ENCODE results near the gene NUP37. TPM values are rescaled to one million over a fixed set of nuclear protein-coding genes. Genes with fewer than 3 reads are reported as not detected.

The NUP37 gene
- polyA plus RNA-seq, 2 donors = 7.3 to 26.8 TPM

DNA sequence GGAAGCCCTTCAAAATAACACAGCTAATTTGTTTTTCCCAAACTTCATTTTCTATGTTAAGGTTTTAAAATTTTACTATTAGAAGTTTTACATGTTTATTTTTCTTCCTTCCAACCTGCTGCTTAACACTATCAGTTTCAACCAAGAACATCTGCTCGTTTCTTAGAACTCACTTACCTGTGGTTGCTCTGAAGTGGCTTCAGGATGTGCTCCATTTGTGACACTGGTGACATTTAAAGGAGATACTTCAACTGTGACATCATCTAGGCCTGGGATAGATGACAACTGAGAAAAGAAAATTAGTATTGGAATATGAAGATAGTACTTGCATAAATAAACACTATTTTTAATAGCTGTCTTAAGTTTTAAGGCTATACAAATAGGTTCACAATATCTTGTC is 76.0 kb downstream of the NUP37 start:
- H3K27me3 ChIP-seq (ENCODE audit: control insufficient read depth in 1 of 2, insufficient read depth in 2 of 2, low read length in 2 of 2) = no peaks in the 10 kb centered on the region
- H3K9me3 ChIP-seq (ENCODE audit: control insufficient read depth in 2 of 2, insufficient read depth in 1 of 2, low read depth in 1 of 2, low read length in 1 of 2) = no peaks in the 10 kb centered on the region
- no peaks in the 10 kb centered on the region for H3K4me1 ChIP-seq (ENCODE audit: control insufficient read depth in 2 of 2, insufficient read depth in 2 of 2, low read length in 1 of 2)
- H3K36me3 ChIP-seq (ENCODE audit: control insufficient read depth in 2 of 2, insufficient read depth in 2 of 2, low read length in 1 of 2) = no peaks in the 10 kb centered on the region
- H3K4me3 ChIP-seq (ENCODE audit: low read depth in 1 of 2, low read length in 2 of 2) = no peak overlapping the region
- no peak overlapping the region for H3K27ac ChIP-seq (ENCODE audit: low read depth in 2 of 2, low read length in 1 of 2)
- 70 to 86% methylated on average over 1 of the region's 1 CpG for WGBS, 2 donors

DNA sequence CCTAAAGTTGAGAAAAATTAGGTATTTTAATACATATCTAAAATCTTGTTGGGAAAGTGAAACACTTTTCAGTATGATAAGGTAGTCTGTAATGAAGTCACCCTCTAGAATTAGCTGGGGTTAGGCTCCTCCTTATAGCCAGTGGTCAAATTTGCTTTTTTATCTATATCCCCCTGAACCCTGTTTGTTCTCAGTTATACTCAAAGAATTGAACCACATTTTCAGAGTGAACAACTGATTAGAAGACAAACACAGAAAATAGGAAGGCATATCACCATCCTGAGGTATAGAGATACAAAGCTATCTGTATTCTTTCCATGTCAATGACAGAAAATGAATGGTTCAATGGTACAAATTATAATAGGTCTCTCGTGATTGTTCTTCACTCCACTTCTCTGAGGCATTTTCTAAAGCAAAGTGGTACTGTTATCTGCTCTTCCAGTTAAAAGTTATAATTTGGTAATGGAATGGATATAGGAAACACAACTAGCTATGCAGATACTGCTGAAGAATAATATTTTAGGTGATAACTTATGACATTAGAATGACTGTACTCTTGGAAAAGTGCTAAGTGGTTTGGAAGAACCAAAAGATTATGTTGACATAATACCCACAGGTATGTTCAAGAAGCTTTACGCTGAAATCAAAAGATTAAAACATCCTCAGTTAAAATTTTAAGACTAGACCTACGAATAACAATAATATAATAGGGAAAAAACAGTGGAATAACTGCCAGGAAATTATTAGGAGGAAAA is 85.7 kb downstream of the NUP37 start:
- no peak overlapping the region for H3K4me3 ChIP-seq (ENCODE audit: low read depth in 1 of 2, low read length in 2 of 2)
- no peaks in the 10 kb centered on the region for H3K4me1 ChIP-seq (ENCODE audit: control insufficient read depth in 2 of 2, insufficient read depth in 2 of 2, low read length in 1 of 2)
- H3K36me3 ChIP-seq (ENCODE audit: control insufficient read depth in 2 of 2, insufficient read depth in 2 of 2, low read length in 1 of 2) = peaks cover 2% of the 10 kb centered on the region in 2 donors
- no peaks in the 10 kb centered on the region for H3K27me3 ChIP-seq (ENCODE audit: control insufficient read depth in 1 of 2, insufficient read depth in 2 of 2, low read length in 2 of 2)
- WGBS, 2 donors = 56 to 63% methylated on average over 3 of the region's 3 CpGs
- H3K9me3 ChIP-seq (ENCODE audit: control insufficient read depth in 2 of 2, insufficient read depth in 1 of 2, low read depth in 1 of 2, low read length in 1 of 2) = no peaks in the 10 kb centered on the region
- no peak overlapping the region for H3K27ac ChIP-seq (ENCODE audit: low read depth in 2 of 2, low read length in 1 of 2)

DNA sequence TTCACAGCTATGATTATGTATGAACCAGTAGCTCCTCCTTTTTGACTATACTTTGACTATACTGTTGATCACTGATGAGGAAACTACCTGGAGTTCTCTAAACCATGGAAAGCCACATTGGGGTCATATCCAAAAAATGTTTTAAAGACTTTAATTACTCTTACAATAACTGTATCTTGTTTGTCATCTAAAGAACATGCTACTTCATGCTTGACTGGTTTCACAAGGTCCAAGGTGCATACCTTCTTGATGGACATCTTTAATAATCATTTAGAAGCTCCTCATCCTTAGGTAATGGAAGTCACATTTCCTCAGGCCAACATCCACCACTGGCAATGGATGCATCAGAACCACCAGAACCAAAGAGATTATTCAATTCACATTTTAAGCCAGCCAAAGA is 88.1 kb downstream of the NUP37 start:
- Histone ChIP-seq H3K27ac (ENCODE audit: low read depth in 2 of 2, low read length in 1 of 2) (no peak overlapping the region), H3K36me3 (ENCODE audit: control insufficient read depth in 2 of 2, insufficient read depth in 2 of 2, low read length in 1 of 2) (peaks cover 0 to 2% of the 10 kb centered on the region in 2 donors), H3K4me3 (ENCODE audit: low read depth in 1 of 2, low read length in 2 of 2) (no peak overlapping the region), H3K27me3 (ENCODE audit: control insufficient read depth in 1 of 2, insufficient read depth in 2 of 2, low read length in 2 of 2) (no peaks in the 10 kb centered on the region), H3K4me1 (ENCODE audit: control insufficient read depth in 2 of 2, insufficient read depth in 2 of 2, low read length in 1 of 2) (no peaks in the 10 kb centered on the region), H3K9me3 (ENCODE audit: control insufficient read depth in 2 of 2, insufficient read depth in 1 of 2, low read depth in 1 of 2, low read length in 1 of 2) (no peaks in the 10 kb centered on the region)

DNA sequence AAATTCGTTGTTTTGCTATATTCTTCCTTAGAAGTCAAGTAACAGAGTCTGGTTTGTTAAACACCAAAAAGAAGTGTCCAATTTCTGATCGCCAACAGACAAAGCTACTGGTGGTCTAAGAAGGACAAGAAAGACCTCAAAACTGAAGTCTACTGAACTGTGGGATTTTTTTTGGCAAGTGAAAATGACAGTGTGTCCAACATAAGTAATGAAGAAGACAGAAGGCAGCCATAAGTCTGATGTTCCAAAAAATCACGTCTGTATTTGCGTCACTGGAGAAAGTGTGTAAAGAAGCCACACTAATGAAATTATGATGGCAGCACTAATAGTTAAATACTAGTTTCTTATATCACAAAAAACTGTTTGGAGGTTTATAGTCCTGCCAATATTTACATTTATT is 90.8 kb downstream of the NUP37 start:
- Histone ChIP-seq H3K4me3 (ENCODE audit: low read depth in 1 of 2, low read length in 2 of 2) (no peak overlapping the region), H3K4me1 (ENCODE audit: control insufficient read depth in 2 of 2, insufficient read depth in 2 of 2, low read length in 1 of 2) (no peaks in the 10 kb centered on the region), H3K27ac (ENCODE audit: low read depth in 2 of 2, low read length in 1 of 2) (no peak overlapping the region), H3K9me3 (ENCODE audit: control insufficient read depth in 2 of 2, insufficient read depth in 1 of 2, low read depth in 1 of 2, low read length in 1 of 2) (no peaks in the 10 kb centered on the region), H3K27me3 (ENCODE audit: control insufficient read depth in 1 of 2, insufficient read depth in 2 of 2, low read length in 2 of 2) (no peaks in the 10 kb centered on the region), H3K36me3 (ENCODE audit: control insufficient read depth in 2 of 2, insufficient read depth in 2 of 2, low read length in 1 of 2) (no peaks in the 10 kb centered on the region)
- 68 to 72% methylated on average over 4 of the region's 4 CpGs for WGBS, 2 donors

DNA sequence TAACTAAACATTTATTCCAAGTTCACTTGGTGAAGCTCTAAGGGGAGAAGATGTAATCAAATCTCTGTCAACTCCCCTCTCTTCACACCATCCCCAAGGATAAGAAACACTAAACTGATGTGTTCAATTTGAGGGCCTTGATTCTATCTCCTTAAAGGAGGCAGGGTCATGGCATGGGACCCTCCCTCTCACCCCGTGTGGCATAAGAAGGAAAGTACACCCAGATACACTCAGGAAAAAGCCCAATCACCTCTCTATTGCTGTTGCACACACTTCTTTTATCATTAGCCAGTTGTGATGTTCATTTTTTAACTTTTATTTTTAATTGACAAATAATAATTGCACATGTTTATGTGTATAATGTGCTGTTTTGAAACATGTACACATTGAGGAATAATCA is 93.2 kb downstream of the NUP37 start:
- no peak overlapping the region for H3K4me3 ChIP-seq (ENCODE audit: low read depth in 1 of 2, low read length in 2 of 2)
- peaks cover 0 to 3% of the 10 kb centered on the region in 2 donors for H3K36me3 ChIP-seq (ENCODE audit: control insufficient read depth in 2 of 2, insufficient read depth in 2 of 2, low read length in 1 of 2)
- H3K4me1 ChIP-seq (ENCODE audit: control insufficient read depth in 2 of 2, insufficient read depth in 2 of 2, low read length in 1 of 2) = no peaks in the 10 kb centered on the region
- H3K27ac ChIP-seq (ENCODE audit: low read depth in 2 of 2, low read length in 1 of 2) = no peak overlapping the region
- 48 to 59% methylated on average over 1 of the region's 1 CpG for WGBS, 2 donors
- H3K27me3 ChIP-seq (ENCODE audit: control insufficient read depth in 1 of 2, insufficient read depth in 2 of 2, low read length in 2 of 2) = no peaks in the 10 kb centered on the region
- H3K9me3 ChIP-seq (ENCODE audit: control insufficient read depth in 2 of 2, insufficient read depth in 1 of 2, low read depth in 1 of 2, low read length in 1 of 2) = no peaks in the 10 kb centered on the region

- Histone ChIP-seq H3K36me3 (ENCODE audit: control insufficient read depth in 2 of 2, insufficient read depth in 2 of 2, low read length in 1 of 2) (peaks cover 0 to 3% of the 10 kb centered on the region in 2 donors), H3K4me3 (ENCODE audit: low read depth in 1 of 2, low read length in 2 of 2) (no peak overlapping the region), H3K4me1 (ENCODE audit: control insufficient read depth in 2 of 2, insufficient read depth in 2 of 2, low read length in 1 of 2) (no peaks in the 10 kb centered on the region), H3K27ac (ENCODE audit: low read depth in 2 of 2, low read length in 1 of 2) (no peak overlapping the region), H3K27me3 (ENCODE audit: control insufficient read depth in 1 of 2, insufficient read depth in 2 of 2, low read length in 2 of 2) (no peaks in the 10 kb centered on the region), H3K9me3 (ENCODE audit: control insufficient read depth in 2 of 2, insufficient read depth in 1 of 2, low read depth in 1 of 2, low read length in 1 of 2) (no peaks in the 10 kb centered on the region)
- WGBS, 2 donors = 40 to 45% methylated on average over 2 of the region's 2 CpGs
Measured at GRCh38 chr12:102024765-102025164, 95.1 kb downstream of the NUP37 start.

- H3K4me1 ChIP-seq (ENCODE audit: control insufficient read depth in 2 of 2, insufficient read depth in 2 of 2, low read length in 1 of 2) = no peaks in the 10 kb centered on the region
- H3K9me3 ChIP-seq (ENCODE audit: control insufficient read depth in 2 of 2, insufficient read depth in 1 of 2, low read depth in 1 of 2, low read length in 1 of 2) = no peaks in the 10 kb centered on the region
- WGBS, 2 donors = 80 to 81% methylated on average over 3 of the region's 3 CpGs
- no peaks in the 10 kb centered on the region for H3K27me3 ChIP-seq (ENCODE audit: control insufficient read depth in 1 of 2, insufficient read depth in 2 of 2, low read length in 2 of 2)
- H3K27ac ChIP-seq (ENCODE audit: low read depth in 2 of 2, low read length in 1 of 2) = no peak overlapping the region
- H3K36me3 ChIP-seq (ENCODE audit: control insufficient read depth in 2 of 2, insufficient read depth in 2 of 2, low read length in 1 of 2) = peaks cover 0 to 3% of the 10 kb centered on the region in 2 donors
- no peak overlapping the region for H3K4me3 ChIP-seq (ENCODE audit: low read depth in 1 of 2, low read length in 2 of 2)
Measured at GRCh38 chr12:102023343-102023930, 96.5 kb downstream of the NUP37 start.

Other genes starting within 250 kb of the NUP37 start
- 1 to 10 TPM; 2.8 TPM for gene DRAM1, start 242.5 kb downstream of the NUP37 start, polyA plus RNA-seq
- 10 to 100 TPM; 31.0 to 39.4 TPM for gene WASHC3, start 58.1 kb downstream of the NUP37 start, polyA plus RNA-seq
- 1 to 10 TPM; 5.8 to 7.0 TPM for gene PARPBP, start 69 bp upstream of the NUP37 start, polyA plus RNA-seq
- gene PMCH, start 77.7 kb upstream of the NUP37 start, polyA plus RNA-seq = not detected

Data from esophagus (tissue), 2 donors.